ENCODE results near the gene CDC37L1.

DNA sequence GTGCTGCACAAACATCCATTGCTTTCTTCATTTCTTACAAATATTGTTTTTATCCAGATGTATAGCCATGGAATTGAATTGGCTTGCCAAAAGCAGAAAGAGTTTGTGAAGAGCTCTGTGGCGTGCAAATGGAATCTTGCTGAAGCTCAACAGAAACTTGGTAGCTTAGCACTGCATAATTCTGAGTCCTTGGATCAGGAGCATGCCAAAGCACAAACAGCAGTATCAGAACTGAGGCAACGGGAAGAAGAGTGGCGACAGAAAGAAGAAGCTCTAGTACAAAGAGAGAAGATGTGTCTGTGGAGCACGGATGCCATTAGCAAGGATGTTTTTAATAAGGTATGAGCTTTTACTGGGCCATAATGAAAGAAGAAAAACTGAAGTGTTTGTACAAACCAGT lies 5.5 kb downstream of the CDC37L1 start:
- TF ChIP-seq, protein P1, sequence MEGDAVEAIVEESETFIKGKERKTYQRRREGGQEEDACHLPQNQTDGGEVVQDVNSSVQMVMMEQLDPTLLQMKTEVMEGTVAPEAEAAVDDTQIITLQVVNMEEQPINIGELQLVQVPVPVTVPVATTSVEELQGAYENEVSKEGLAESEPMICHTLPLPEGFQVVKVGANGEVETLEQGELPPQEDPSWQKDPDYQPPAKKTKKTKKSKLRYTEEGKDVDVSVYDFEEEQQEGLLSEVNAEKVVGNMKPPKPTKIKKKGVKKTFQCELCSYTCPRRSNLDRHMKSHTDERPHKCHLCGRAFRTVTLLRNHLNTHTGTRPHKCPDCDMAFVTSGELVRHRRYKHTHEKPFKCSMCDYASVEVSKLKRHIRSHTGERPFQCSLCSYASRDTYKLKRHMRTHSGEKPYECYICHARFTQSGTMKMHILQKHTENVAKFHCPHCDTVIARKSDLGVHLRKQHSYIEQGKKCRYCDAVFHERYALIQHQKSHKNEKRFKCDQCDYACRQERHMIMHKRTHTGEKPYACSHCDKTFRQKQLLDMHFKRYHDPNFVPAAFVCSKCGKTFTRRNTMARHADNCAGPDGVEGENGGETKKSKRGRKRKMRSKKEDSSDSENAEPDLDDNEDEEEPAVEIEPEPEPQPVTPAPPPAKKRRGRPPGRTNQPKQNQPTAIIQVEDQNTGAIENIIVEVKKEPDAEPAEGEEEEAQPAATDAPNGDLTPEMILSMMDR (IDR thresholded peaks at IDR 0.05; ENCODE audit: low read length): no peak
- no peak for TF ChIP-seq EZH2 (IDR thresholded peaks at IDR 0.05; ENCODE audit: borderline replicate concordance, low read length)
